Mesendoderm (in vitro differentiated cells): ENCODE data around the gene PCBP3.

ENCODE experiments used
- DNase-seq: peaks from one replicate; pipeline ENCODE4 v3.0.0; 2013
- H2AK5ac ChIP-seq: 2 replicates; pipeline ENCODE4 v1.6.1; 2013; ENCODE audit warnings: low read length, inconsistent platforms
- H2BK120ac ChIP-seq: 2 replicates; pipeline ENCODE4 v1.6.1; 2013; ENCODE audit warnings: low read depth, mild to moderate bottlenecking, low read length, moderate library complexity, mixed read lengths
- H2BK15ac ChIP-seq: replicated peaks from 2 replicates; pipeline ENCODE4 v1.6.1; 2013; ENCODE audit warnings: low read depth, mild to moderate bottlenecking, moderate library complexity
- H2BK5ac ChIP-seq: 2 replicates; pipeline ENCODE4 v1.6.1; 2013; ENCODE audit warnings: low read length, inconsistent platforms
- H3K18ac ChIP-seq: 2 replicates; pipeline ENCODE4 v1.6.1; 2013; ENCODE audit warnings: mild to moderate bottlenecking, low read length, mixed read lengths
- H3K23ac ChIP-seq: one replicate; pipeline ENCODE4 v1.6.1; 2013; ENCODE audit warnings: low read length
- H3K27ac ChIP-seq: 2 replicates; pipeline ENCODE4 v1.5.1; 2013; ENCODE audit warnings: low read depth, mild to moderate bottlenecking, inconsistent platforms, low read length, moderate library complexity
- H3K27me3 ChIP-seq: 2 replicates; pipeline ENCODE4 v1.6.1; 2013; ENCODE audit warnings: low read length, control low read depth, mild to moderate bottlenecking, inconsistent platforms; ENCODE audit not compliant: insufficient read depth, poor library complexity
- H3K36me3 ChIP-seq: 2 replicates; pipeline ENCODE4 v1.6.1; 2013; ENCODE audit warnings: low read length, inconsistent platforms; ENCODE audit not compliant: control insufficient read depth, insufficient read depth
- H3K4ac ChIP-seq: one replicate; pipeline ENCODE4 v1.6.1; 2013; ENCODE audit warnings: low read depth, mild to moderate bottlenecking, low read length, moderate library complexity
- H3K4me1 ChIP-seq: 2 replicates; pipeline ENCODE4 v1.6.1; 2013; ENCODE audit warnings: low read depth, low read length, inconsistent platforms; ENCODE audit not compliant: control insufficient read depth
- H3K4me2 ChIP-seq: 2 replicates; pipeline ENCODE4 v1.6.1; 2013; ENCODE audit warnings: low read length
- H3K4me3 ChIP-seq: 2 replicates; pipeline ENCODE4 v1.5.1; 2013; ENCODE audit warnings: mild to moderate bottlenecking, low read length
- H3K56ac ChIP-seq: one replicate; pipeline ENCODE4 v1.6.1; 2013; ENCODE audit warnings: low read length
- H3K79me1 ChIP-seq: 2 replicates; pipeline ENCODE4 v1.6.1; 2013; ENCODE audit warnings: low read length, inconsistent platforms
- H3K79me2 ChIP-seq: 2 replicates; pipeline ENCODE4 v1.6.1; 2013; ENCODE audit warnings: mild to moderate bottlenecking, low read length; ENCODE audit not compliant: control insufficient read depth, insufficient read depth
- H3K9ac ChIP-seq: 2 replicates; pipeline ENCODE4 v1.6.1; 2013; ENCODE audit warnings: low read length, inconsistent platforms
- H4K5ac ChIP-seq: one replicate; pipeline ENCODE4 v1.6.1; 2013; ENCODE audit warnings: low read length
- H4K8ac ChIP-seq: one replicate; pipeline ENCODE4 v1.6.1; 2013; ENCODE audit warnings: low read depth, mild to moderate bottlenecking, control low read depth, low read length, moderate library complexity
- WGBS: extraction: QIAGEN DNeasy Blood & Tissue Kit; methylation state at CpG from one replicate; pipeline ENCODE4 v1.1.7; 2013; ENCODE audit warnings: low lambda C conversion rate, missing lambda C conversion rate; ENCODE audit not compliant: insufficient coverage; ENCODE audit errors: extremely low coverage; 5-methylcytosine and 5-hydroxymethylcytosine counted together

The PCBP3 gene

GRCh38 chr21:45630876-45631275 lies 12.6 kb upstream of the PCBP3 start:
- H3K79me2 ChIP-seq = no peaks in the 10 kb centered on the region
- no peak overlapping the region for H3K56ac ChIP-seq
- no peak for DNase-seq
- no peaks in the 10 kb centered on the region for H3K79me1 ChIP-seq
- H3K4me1 ChIP-seq = no peaks in the 10 kb centered on the region
- no peaks in the 10 kb centered on the region for H3K36me3 ChIP-seq
- H4K5ac ChIP-seq = no peak overlapping the region
- H3K18ac ChIP-seq = no peak overlapping the region
- no peak overlapping the region for H3K4ac ChIP-seq
- no peaks in the 10 kb centered on the region for H3K27me3 ChIP-seq
- no peak overlapping the region for H3K9ac ChIP-seq
- no peak overlapping the region for H2BK15ac ChIP-seq
- H4K8ac ChIP-seq = no peak overlapping the region
- no peak overlapping the region for H2BK120ac ChIP-seq
- H2AK5ac ChIP-seq = no peak overlapping the region
- no CpG with 5 or more reads among the region's 22 CpGs for WGBS
- no peak overlapping the region for H3K4me2 ChIP-seq
- no peak overlapping the region for H3K4me3 ChIP-seq
- no peak overlapping the region for H3K27ac ChIP-seq
- no peak overlapping the region for H2BK5ac ChIP-seq
- H3K23ac ChIP-seq = no peak overlapping the region

DNA sequence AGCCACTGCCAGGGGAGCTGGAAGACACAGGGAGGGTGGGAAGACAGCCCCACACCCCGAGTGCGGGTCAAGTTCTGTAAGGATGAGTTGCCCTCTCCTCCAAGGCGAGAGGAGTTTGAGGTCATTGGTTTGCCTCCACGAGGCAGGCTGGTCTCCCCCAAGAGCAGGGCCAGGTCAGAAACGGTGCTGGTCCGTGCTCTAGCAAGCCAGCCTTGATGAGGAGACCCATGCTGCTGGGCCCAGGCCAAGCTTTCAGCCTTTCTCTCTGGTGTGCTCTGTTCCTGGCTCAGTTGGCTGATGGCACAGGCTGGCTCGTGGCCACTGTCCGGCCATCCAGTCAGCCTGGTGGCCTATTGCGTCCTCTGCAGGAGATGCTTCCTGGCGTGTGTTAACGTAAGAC lies 12.0 kb upstream of the PCBP3 start:
- no peak overlapping the region for H4K5ac ChIP-seq
- H3K56ac ChIP-seq = no peak overlapping the region
- no peaks in the 10 kb centered on the region for H3K27me3 ChIP-seq
- H3K23ac ChIP-seq = no peak overlapping the region
- no peak overlapping the region for H2AK5ac ChIP-seq
- no peak overlapping the region for H4K8ac ChIP-seq
- no peak overlapping the region for H2BK5ac ChIP-seq
- H3K4me2 ChIP-seq = no peak overlapping the region
- DNase-seq = no peak
- WGBS = no CpG with 5 or more reads among the region's 11 CpGs
- H3K79me2 ChIP-seq = no peaks in the 10 kb centered on the region
- no peaks in the 10 kb centered on the region for H3K4me1 ChIP-seq
- H3K9ac ChIP-seq = no peak overlapping the region
- H2BK120ac ChIP-seq = no peak overlapping the region
- H3K18ac ChIP-seq = no peak overlapping the region
- no peaks in the 10 kb centered on the region for H3K36me3 ChIP-seq
- no peak overlapping the region for H3K4me3 ChIP-seq
- no peak overlapping the region for H3K27ac ChIP-seq
- no peaks in the 10 kb centered on the region for H3K79me1 ChIP-seq
- H3K4ac ChIP-seq = no peak overlapping the region
- H2BK15ac ChIP-seq = no peak overlapping the region

DNA sequence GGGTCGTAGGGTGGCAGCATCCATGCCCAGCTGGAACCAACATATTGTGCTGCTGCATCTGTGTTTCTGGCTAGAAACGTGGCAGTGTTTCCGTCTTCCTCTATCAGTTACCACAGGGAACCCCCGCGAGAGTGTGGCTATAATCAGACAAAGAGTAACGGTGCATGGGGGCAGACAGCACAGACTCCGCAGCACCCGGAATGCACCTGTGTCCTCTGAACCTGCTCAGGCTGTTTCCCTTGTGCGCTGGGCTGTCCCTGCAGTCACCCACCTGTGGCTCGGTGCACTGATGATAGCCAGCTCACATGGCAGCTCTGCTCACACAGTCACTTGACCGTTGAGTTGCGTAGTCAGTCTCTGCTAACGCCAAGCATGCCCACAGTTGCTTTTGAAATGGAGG lies 11.4 kb upstream of the PCBP3 start:
- no peaks in the 10 kb centered on the region for H3K27me3 ChIP-seq
- H3K79me2 ChIP-seq = no peaks in the 10 kb centered on the region
- no peak overlapping the region for H2BK120ac ChIP-seq
- H3K9ac ChIP-seq = no peak overlapping the region
- no peak overlapping the region for H3K4me2 ChIP-seq
- H3K79me1 ChIP-seq = no peaks in the 10 kb centered on the region
- no peak overlapping the region for H3K27ac ChIP-seq
- no peak overlapping the region for H3K56ac ChIP-seq
- H3K4ac ChIP-seq = no peak overlapping the region
- WGBS = no CpG with 5 or more reads among the region's 13 CpGs
- H2BK5ac ChIP-seq = no peak overlapping the region
- no peak for DNase-seq
- H4K8ac ChIP-seq = no peak overlapping the region
- H3K23ac ChIP-seq = no peak overlapping the region
- H3K4me1 ChIP-seq = no peaks in the 10 kb centered on the region
- H3K18ac ChIP-seq = no peak overlapping the region
- H3K4me3 ChIP-seq = no peak overlapping the region
- no peak overlapping the region for H2AK5ac ChIP-seq
- H2BK15ac ChIP-seq = no peak overlapping the region
- no peaks in the 10 kb centered on the region for H3K36me3 ChIP-seq
- H4K5ac ChIP-seq = no peak overlapping the region

- Histone ChIP-seq H3K27ac (no peak overlapping the region), H3K56ac (no peak overlapping the region), H3K27me3 (no peaks in the 10 kb centered on the region), H3K4me3 (no peak overlapping the region), H3K79me1 (no peaks in the 10 kb centered on the region), H3K36me3 (no peaks in the 10 kb centered on the region), H3K79me2 (no peaks in the 10 kb centered on the region), H2AK5ac (no peak overlapping the region), H3K18ac (no peak overlapping the region), H4K8ac (no peak overlapping the region), H3K23ac (no peak overlapping the region), H4K5ac (no peak overlapping the region), H3K4ac (no peak overlapping the region), H3K4me2 (no peak overlapping the region), H3K4me1 (no peaks in the 10 kb centered on the region), H2BK15ac (no peak overlapping the region), H3K9ac (no peak overlapping the region), H2BK120ac (no peak overlapping the region), H2BK5ac (no peak overlapping the region)
- WGBS = no CpG with 5 or more reads among the region's 20 CpGs
- no peak for DNase-seq
These were observed 10.8 kb upstream of the PCBP3 start for GRCh38 chr21:45632637-45633251.

DNA sequence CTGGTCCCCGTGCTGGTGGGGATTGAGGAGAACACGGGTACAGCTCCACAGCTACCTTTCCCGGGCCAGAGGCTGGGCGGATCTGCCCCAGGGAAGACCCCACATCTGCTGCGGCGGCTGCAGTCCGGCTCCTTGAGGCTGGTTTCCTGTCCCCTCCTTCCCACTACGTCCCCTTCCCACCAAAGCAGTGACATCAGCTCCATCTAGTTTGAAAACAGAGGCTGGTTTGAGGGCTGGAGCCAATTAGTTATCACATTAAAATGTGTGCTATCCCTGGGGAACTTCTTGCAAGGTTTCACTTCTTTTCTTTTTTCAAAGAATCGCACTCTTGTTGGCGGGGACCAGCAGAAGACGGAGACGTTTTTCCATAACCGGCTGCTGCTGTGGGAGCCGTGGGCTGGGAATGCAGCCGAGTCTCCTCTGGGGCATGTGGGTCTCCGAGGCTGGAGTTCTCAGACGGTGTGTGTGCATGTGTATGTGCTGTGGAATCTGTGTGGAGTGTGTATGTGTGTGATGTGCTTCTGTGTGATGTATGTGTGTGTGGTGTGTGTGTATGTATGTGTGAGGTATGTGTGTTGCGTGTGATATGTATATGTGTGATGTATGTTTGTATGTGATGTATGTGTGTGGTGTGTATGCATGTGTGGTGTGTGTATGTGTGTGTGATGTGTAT lies 8.9 kb upstream of the PCBP3 start:
- no peak overlapping the region for H3K27ac ChIP-seq
- H3K4ac ChIP-seq = no peak overlapping the region
- H4K5ac ChIP-seq = no peak overlapping the region
- H3K79me1 ChIP-seq = no peaks in the 10 kb centered on the region
- no peak overlapping the region for H3K23ac ChIP-seq
- no peak overlapping the region for H3K4me2 ChIP-seq
- no peak overlapping the region for H3K4me3 ChIP-seq
- H2BK15ac ChIP-seq = no peak overlapping the region
- 100% methylated on average over 1 of the region's 18 CpGs for WGBS
- H3K27me3 ChIP-seq = no peaks in the 10 kb centered on the region
- no peaks in the 10 kb centered on the region for H3K36me3 ChIP-seq
- H3K18ac ChIP-seq = no peak overlapping the region
- DNase-seq = no peak
- H2BK120ac ChIP-seq = no peak overlapping the region
- no peak overlapping the region for H3K56ac ChIP-seq
- H4K8ac ChIP-seq = no peak overlapping the region
- no peak overlapping the region for H2AK5ac ChIP-seq
- H3K9ac ChIP-seq = no peak overlapping the region
- no peak overlapping the region for H2BK5ac ChIP-seq
- no peaks in the 10 kb centered on the region for H3K4me1 ChIP-seq
- H3K79me2 ChIP-seq = no peaks in the 10 kb centered on the region
